Thyroid gland (tissue), 4 donors: ENCODE measurements around the gene KRT75. TPM values are rescaled to one million over a fixed set of nuclear protein-coding genes. Genes with fewer than 3 reads are reported as not detected.

ENCODE experiments used
- DNase-seq, 2 donors: peaks; one replicate each; pipeline ENCODE4 v3.0.0-alpha.2; 2019
- H3K27ac ChIP-seq, 3 donors: fragments of 200-600 bp; sonication (generic); 1 replicate in 2 of 3; 2 replicates in 1 of 3; pipeline ENCODE4 v1.5.1; 2016 to 2019; ENCODE audit warnings: mild to moderate bottlenecking in 1 of 3, moderate library complexity in 1 of 3
- H3K27me3 ChIP-seq: fragments of 200-600 bp; sonication (generic); one replicate; pipeline ENCODE4 v1.5.1; 2019
- H3K36me3 ChIP-seq, 2 donors: fragments of 200-600 bp; sonication (generic); one replicate each; pipeline ENCODE4 v1.5.1; 2016 to 2019
- H3K4me1 ChIP-seq, 2 donors: fragments of 200-600 bp; sonication (generic); one replicate each; pipeline ENCODE4 v1.5.1; 2017 to 2019
- H3K4me3 ChIP-seq, 3 donors: fragments of 200-600 bp; sonication (generic); replicated peaks in 1 of 3; 1 replicate in 2 of 3; 2 replicates in 1 of 3; pipeline ENCODE4 v1.5.1; 2016; ENCODE audit warnings: mild to moderate bottlenecking in 1 of 3
- H3K9me3 ChIP-seq: fragments of 200-600 bp; sonication (generic); one replicate; pipeline ENCODE4 v1.5.1; 2017
- POLR2A ChIP-seq, 2 donors: fragments of 450-650 bp; IDR thresholded peaks; one replicate each; pipeline ENCODE4 v1.6.1; 2017; ENCODE audit warnings: antibody characterized with exemption in 2 of 2, mild to moderate bottlenecking in 2 of 2, moderate library complexity in 1 of 2
- WGBS, 2 donors: methylation state at CpG; one replicate each; pipeline ENCODE4 v1.1.5; 2017; 5-methylcytosine and 5-hydroxymethylcytosine counted together
- intact Hi-C: fragments of 100-400 bp; cut with DNase I; formaldehyde crosslinking; loops from one replicate; pipeline ENCODE4 v1.15.1; 2023
- total RNA-seq, 4 donors: library from RNA; depleted of rRNA; stranded (reverse); fragments of >200 nt; gene quantifications; one replicate each; pipeline ENCODE4 v1.2.3, GENCODE V29; 2016
- TF ChIP-seq, protein P1 (sequence below), 6 experiments: fragments of 200-600 bp in 3 of 6; fragments of 450-650 bp in 3 of 6; sonication (generic) in 3 of 6; IDR thresholded peaks; one replicate each; pipeline ENCODE4 v1.5.1; 2016 to 2019; ENCODE audit warnings: antibody characterized with exemption in 6 of 6, mild to moderate bottlenecking in 2 of 6, inconsistent platforms in 1 of 6, moderate library complexity in 1 of 6

KRT75 gene
- total RNA-seq, 4 donors from 2014 or later = not detected

DNA sequence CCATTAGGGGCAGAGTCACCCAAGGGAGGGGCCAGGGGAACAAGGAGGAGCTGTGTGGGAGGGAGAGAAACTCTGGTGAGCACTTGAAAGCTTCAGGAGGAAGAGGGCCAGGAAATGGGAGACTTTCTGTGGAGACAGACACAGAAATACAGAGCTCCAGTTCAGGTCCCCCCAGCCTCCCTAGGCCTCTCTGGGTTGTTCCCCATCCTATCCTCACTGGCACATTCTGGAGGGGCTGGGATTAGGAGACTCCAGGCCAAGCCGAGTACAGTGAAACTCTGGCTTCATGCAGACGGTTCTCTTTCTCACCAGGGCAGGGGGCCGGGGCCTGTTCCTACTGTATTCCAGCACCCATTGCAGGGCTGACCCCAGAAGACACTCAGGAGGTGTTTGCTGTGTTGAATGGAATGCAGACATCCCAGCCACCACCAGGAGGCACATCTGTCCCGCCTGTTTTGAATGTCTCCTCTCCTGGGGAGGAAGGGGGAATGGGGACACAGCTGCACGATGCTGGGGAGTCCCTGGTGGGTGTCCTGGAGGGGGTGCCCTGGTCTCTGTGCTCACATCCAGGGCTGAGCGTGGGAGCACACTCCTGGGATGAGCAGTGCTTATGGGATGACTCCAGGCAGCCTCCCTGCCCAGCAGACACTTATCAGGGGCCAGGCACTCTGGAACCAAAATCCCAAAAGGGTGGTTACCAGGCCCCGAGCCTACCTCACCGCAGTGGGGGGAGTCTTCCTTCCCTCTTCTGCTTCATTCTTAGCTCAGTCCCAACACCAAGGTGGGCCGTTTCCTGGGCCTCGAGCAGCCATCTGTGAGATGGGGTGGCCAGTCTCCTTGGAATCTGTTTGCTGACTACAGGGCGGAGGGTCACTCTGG lies 43.2 kb downstream of the KRT75 start:
- Histone ChIP-seq H3K4me1 (peaks cover 0 to 6% of the 10 kb centered on the region in 2 donors), H3K27ac (no peak overlapping the region), H3K36me3 (no peaks in the 10 kb centered on the region), H3K9me3 (no peaks in the 10 kb centered on the region), H3K4me3 (no peak overlapping the region), H3K27me3 (no peaks in the 10 kb centered on the region)
- TF ChIP-seq POLR2A (IDR thresholded peaks at IDR 0.05) = no peak
- TF ChIP-seq, protein P1, sequence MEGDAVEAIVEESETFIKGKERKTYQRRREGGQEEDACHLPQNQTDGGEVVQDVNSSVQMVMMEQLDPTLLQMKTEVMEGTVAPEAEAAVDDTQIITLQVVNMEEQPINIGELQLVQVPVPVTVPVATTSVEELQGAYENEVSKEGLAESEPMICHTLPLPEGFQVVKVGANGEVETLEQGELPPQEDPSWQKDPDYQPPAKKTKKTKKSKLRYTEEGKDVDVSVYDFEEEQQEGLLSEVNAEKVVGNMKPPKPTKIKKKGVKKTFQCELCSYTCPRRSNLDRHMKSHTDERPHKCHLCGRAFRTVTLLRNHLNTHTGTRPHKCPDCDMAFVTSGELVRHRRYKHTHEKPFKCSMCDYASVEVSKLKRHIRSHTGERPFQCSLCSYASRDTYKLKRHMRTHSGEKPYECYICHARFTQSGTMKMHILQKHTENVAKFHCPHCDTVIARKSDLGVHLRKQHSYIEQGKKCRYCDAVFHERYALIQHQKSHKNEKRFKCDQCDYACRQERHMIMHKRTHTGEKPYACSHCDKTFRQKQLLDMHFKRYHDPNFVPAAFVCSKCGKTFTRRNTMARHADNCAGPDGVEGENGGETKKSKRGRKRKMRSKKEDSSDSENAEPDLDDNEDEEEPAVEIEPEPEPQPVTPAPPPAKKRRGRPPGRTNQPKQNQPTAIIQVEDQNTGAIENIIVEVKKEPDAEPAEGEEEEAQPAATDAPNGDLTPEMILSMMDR (IDR thresholded peaks at IDR 0.05) = peak in 4 of 6 experiments; percentile 20 to 26 (median 20)
- 75 to 76% methylated on average over 5 to 11 of the region's 11 CpGs for WGBS, 2 donors
- DNase-seq = no peak
- intact Hi-C loops = no loop called here

DNA sequence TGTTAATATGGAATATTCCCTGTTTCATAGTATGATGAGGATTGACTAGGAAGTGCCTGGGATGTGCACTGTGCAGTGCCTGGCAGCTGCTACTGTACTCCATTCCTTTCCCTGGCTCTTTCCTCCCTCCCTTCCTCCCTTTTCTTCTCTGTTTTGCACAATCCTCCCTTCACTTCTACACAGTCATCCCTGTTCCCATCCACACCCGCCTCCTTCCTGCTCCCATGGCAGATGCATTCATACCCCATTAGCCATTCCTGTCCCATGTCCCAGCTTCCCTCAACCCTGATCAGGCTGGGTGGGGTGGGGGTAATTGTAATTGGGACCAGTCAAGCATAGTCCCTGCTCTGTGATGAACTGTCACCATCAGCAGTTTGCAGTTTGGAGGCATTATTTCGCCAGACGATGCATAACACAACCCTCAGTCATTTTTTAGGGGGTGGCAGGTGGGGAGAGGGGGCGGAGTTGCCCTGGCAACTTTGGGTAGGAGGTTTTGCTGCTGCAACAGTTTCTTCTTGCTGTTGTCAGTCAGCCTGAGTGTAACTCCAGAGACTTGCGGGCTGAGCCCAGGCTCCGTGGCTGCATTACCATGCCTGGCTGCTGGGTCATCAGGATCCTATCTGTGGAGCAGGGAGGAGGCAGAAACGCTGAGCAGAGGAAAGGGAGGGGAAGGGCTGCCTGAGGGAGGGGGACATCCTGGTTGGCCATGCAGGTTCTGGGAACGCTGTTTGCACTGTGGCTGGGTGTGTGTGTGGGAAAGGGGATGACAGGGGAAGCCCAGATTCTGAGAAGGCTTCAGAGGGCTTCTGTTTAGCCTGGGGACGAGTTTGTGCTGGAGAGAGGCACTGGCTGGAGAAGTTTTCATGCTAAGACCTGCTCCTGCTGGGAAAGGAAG lies 44.6 kb downstream of the KRT75 start:
- no peaks in the 10 kb centered on the region for H3K36me3 ChIP-seq
- WGBS, 2 donors = 51 to 62% methylated on average over 8 to 9 of the region's 9 CpGs
- H3K4me1 ChIP-seq = peaks cover 0 to 6% of the 10 kb centered on the region in 2 donors
- no peak overlapping the region for H3K27ac ChIP-seq
- intact Hi-C loops = no loop called here
- H3K9me3 ChIP-seq = no peaks in the 10 kb centered on the region
- no peak for DNase-seq
- H3K4me3 ChIP-seq = no peak overlapping the region
- TF ChIP-seq, protein P1 (IDR thresholded peaks at IDR 0.05) = no peak
- no peak for TF ChIP-seq POLR2A (IDR thresholded peaks at IDR 0.05)
- H3K27me3 ChIP-seq = no peaks in the 10 kb centered on the region

DNA sequence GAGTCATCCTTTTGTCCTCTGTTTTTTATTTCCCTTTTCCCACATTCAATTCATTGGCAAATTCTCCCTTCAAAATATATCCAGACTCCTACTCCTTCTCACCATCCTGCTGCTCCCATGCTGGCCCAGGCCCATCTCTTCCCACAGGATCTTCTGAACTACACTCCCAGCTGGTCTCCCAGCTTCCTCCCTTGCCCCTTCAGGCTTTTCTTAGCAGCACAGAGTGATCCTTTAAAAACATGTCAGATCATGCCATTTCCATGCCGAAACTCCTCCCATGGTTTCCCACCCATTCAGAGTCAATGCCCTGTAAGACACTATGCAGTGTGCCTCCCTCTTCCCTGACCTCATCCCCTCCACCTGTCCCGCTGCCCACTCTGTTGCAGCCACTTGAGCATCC lies 46.3 kb downstream of the KRT75 start:
- no peak for DNase-seq
- Histone ChIP-seq H3K4me3 (no peak overlapping the region), H3K9me3 (no peaks in the 10 kb centered on the region), H3K27ac (no peak overlapping the region), H3K36me3 (no peaks in the 10 kb centered on the region), H3K4me1 (peaks cover 0 to 6% of the 10 kb centered on the region in 2 donors), H3K27me3 (no peaks in the 10 kb centered on the region)
- intact Hi-C loops = no loop called here
- TF ChIP-seq, protein P1 (IDR thresholded peaks at IDR 0.05) = no peak
- TF ChIP-seq POLR2A (IDR thresholded peaks at IDR 0.05) = no peak
- 87 to 95% methylated on average over 2 of the region's 2 CpGs for WGBS, 2 donors

DNA sequence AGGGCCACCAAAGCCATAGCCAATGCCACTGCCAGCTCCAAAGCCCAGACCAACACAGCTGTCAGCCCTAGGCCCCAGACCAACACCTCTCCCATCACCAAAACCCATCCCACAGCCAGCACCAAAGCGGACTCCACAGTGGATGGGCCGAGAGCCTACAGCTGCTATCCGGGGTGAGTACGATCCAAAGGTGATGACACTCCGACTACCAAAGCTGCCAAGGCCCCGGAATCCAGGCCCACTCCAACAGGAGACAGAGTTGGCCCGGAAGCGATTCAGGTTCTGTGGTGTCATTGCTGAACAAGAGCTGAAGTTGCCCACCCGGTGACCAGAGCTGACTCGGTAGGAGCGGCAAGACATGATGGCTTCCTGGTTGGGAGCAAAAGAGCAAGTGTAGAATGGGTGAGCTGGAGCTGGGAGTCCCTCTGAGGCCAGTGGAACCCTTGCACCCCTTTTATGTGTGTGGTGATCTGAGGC lies 48.9 kb downstream of the KRT75 start, which contains the start of gene KRT84:
Gene KRT84 (minus strand): TSS at position 427 of the 477 bp plus-strand sequence. CDS start 67 bp downstream, at position 360.
- DNase-seq = no peak
- TF ChIP-seq POLR2A (IDR thresholded peaks at IDR 0.05) = no peak
- no peaks in the 10 kb centered on the region for H3K36me3 ChIP-seq
- no peaks in the 10 kb centered on the region for H3K4me1 ChIP-seq
- H3K27me3 ChIP-seq = no peaks in the 10 kb centered on the region
- H3K27ac ChIP-seq = no peak within 1 kb of the TSS
- intact Hi-C loops = no loop called here
- WGBS, 2 donors = 95 to 99% methylated on average over 10 to 11 of the region's 11 CpGs
- H3K4me3 ChIP-seq = no peak within 1 kb of the TSS
- no peaks in the 10 kb centered on the region for H3K9me3 ChIP-seq

DNA sequence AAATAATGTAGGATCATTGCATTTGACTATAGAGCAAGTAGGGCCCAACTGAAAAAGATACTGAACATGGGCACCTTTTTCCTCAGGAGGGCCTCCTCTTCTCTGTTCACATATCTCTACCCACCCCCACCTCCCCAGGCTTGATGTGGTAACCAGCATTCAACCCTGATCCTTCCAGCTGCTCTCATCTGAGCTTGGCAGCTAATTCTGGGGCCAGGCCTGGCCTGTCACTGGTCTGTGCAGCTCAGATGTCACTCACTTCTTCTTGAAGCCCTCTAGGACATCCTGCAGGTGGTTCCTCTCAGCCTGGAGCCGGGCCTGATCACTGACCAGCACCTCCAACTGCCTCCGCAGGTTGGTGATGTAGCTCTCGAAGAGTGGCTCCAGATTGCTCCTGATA lies 50.8 kb downstream of the KRT75 start:
- no peaks in the 10 kb centered on the region for H3K36me3 ChIP-seq
- no peaks in the 10 kb centered on the region for H3K9me3 ChIP-seq
- 93 to 100% methylated on average over 1 to 3 of the region's 3 CpGs for WGBS, 2 donors
- DNase-seq = no peak
- H3K4me3 ChIP-seq = no peak overlapping the region
- no peaks in the 10 kb centered on the region for H3K27me3 ChIP-seq
- no peak overlapping the region for H3K27ac ChIP-seq
- no peak for TF ChIP-seq POLR2A (IDR thresholded peaks at IDR 0.05)
- TF ChIP-seq, protein P1 (IDR thresholded peaks at IDR 0.05) = no peak
- intact Hi-C loops = no loop called here
- no peaks in the 10 kb centered on the region for H3K4me1 ChIP-seq
